Epidermal melanocyte (primary cell): ENCODE data around the gene TMEM222.
"Not testable (repeated sequence)": the region's sequence is repeated elsewhere in the genome, so short reads cannot be mapped to it uniquely, and the experiment has no call there.

Experiments used
- DNase-seq: peaks from one replicate; pipeline ENCODE4 v3.0.0; 2011; ENCODE audit warnings: low spot score; ENCODE audit not compliant: insufficient read length

TMEM222 gene

GRCh38 chr1:27377760-27378495, 56.0 kb downstream of the TMEM222 start:
- no peak for DNase-seq

DNA sequence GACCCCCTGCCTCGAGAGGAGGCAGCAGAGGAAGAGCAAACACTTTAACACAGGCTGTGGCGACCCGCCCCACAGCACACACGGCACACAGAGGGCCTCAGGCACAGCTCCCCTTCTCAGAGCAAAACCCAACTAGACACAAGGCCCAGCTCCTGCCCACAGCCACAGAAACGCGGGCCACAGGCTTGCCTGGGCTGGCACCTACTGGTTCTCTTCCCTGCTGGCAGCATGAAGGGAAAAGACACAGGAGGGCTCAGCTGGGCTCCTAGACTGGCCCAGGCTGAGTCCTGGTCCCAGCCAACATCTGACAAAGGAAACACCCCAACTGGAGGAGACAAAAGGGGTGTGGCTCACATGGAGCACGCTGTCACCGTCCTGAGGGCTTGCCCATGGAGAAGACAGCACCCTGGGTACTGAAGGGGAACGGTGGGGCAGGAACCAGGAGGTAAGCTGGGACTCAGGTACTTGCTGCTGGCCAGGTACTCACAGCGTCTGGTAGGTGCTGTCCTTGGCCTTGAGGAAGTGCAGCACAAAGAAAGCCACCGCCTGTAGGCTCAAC, 57.7 kb downstream of the TMEM222 start:
- DNase-seq, result no peak

GRCh38 chr1:27380224-27380623, 58.3 kb downstream of the TMEM222 start:
- DNase-seq, result no peak

- DNase-seq, result peak; percentile 55
Observed at GRCh38 chr1:27380766-27381733, 59.1 kb downstream of the TMEM222 start.

- DNase-seq, result no peak
Observed at GRCh38 chr1:27381969-27382762, 60.2 kb downstream of the TMEM222 start.

DNA sequence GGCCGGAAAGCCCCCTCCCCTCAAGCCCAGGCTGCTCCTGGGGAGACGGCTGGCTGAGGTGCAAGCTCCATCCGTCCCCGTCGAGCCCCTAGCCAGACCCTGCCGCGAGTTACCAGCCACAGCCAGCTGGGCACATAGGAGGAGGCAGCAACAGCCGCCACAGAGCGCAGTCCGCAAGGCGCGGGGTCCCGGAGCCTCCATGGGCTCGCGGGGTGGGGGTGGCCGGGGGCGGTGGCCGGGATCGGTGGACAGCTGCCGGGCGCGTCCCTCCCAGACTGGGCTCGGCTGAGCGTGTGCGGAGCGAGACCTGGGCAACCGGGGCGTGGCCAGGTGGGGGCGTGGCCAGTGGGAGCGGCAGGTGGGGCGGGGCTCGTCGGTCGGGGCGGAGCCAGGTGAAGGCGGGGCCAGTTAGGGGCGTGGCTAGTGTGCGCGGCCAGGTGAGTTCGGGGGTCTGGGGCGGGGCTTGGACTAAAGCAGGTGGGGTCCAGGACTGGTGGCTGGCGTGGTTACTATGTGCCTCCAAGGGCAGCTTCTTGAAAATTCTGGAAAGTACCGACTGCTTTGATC, 61.2 kb downstream of the TMEM222 start, which contains the start of gene CD164L2:
Gene CD164L2, minus strand, starts transcription at position 295 of the 567 bp plus-strand sequence. Its CDS starts 94 bp downstream, at position 201.
- no peak for DNase-seq

GRCh38 chr1:27383661-27384060, 61.7 kb downstream of the TMEM222 start:
- DNase-seq, result no peak

GRCh38 chr1:27384797-27385196, 62.8 kb downstream of the TMEM222 start:
- DNase-seq, result not testable (repeated sequence)
